ENCODE data around the gene ZMYND8.

ZMYND8 gene

GRCh38 chr20:47191956-47192355 lies 164.5 kb downstream of the ZMYND8 start:
- TF ChIP-seq CTCF (IDR thresholded peaks at IDR 0.05; ENCODE audit: low read depth, low read length), result no peak
- DNase-seq (ENCODE audit: extremely low read depth, low read depth), result no peak

DNA sequence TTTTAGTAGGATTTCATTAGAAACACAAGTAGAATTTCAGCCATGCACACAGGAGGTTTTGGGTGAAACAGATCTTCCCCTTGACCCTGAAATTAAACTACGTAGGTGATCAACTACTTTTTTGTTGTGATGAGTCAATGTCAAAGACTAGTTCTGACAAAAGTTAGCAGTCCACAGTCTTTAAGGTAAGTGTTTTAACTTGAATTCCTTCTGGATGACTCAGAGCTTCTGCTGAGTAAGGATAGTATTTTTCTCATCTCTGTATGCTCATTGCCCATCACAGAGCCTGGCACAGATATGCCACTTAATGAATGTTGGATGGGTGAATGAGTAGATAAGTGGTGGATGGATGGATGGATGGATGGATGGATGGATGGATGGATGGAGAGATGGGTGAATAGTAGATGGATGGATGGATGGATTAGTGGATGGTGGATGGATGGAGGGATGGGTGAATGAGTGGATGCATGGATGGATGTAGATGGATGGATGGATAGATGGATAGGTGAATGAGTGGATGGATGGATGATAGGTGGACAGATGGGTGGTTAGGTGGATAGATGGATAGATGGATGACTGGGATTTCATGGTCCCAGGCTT lies 165.3 kb downstream of the ZMYND8 start:
- DNase-seq (ENCODE audit: extremely low read depth, low read depth), result no peak
- no peak for TF ChIP-seq CTCF (IDR thresholded peaks at IDR 0.05; ENCODE audit: low read depth, low read length)

DNA sequence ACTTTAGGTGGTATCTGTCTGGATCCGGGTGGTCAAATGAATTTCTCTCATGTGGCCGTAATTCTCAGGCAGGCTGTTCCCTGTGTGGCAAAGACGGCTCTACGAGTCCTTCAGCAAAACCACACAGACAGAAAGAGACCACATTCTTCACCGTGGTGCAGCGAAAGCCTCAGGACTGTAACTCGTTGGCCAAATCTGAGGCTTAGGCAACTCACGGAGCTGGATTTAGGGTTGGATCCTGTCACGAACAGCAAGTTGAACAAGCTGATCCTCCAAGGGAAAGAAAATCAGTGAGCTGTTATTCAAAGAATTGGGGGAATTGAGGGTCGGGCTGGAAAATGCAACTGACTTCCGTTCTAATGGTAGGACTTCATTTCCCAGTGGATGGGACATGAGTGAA lies 167.4 kb downstream of the ZMYND8 start:
- TF ChIP-seq CTCF (IDR thresholded peaks at IDR 0.05; ENCODE audit: low read depth, low read length), result no peak
- no peak for DNase-seq (ENCODE audit: extremely low read depth, low read depth)

DNA sequence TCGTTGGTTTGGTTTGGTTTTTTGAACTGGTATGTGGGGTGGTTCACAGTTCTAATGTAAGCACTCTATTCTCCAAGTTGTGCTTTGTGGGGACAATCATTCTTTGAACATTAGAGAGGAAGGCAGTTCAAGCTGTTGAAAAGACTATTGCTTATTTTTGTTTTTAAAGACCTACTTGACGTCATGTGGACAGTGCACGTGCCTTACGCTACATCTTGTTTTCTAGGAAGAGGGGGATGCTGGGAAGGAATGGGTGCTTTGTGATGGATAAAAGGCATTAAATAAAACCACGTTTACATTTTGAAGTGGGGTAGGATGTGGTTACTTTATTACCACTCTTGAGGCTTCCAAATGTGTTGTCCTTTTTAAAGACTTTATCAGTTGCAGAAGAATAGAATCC lies 168.0 kb downstream of the ZMYND8 start:
- DNase-seq (ENCODE audit: extremely low read depth, low read depth), result no peak
- no peak for TF ChIP-seq CTCF (IDR thresholded peaks at IDR 0.05; ENCODE audit: low read depth, low read length)

DNA sequence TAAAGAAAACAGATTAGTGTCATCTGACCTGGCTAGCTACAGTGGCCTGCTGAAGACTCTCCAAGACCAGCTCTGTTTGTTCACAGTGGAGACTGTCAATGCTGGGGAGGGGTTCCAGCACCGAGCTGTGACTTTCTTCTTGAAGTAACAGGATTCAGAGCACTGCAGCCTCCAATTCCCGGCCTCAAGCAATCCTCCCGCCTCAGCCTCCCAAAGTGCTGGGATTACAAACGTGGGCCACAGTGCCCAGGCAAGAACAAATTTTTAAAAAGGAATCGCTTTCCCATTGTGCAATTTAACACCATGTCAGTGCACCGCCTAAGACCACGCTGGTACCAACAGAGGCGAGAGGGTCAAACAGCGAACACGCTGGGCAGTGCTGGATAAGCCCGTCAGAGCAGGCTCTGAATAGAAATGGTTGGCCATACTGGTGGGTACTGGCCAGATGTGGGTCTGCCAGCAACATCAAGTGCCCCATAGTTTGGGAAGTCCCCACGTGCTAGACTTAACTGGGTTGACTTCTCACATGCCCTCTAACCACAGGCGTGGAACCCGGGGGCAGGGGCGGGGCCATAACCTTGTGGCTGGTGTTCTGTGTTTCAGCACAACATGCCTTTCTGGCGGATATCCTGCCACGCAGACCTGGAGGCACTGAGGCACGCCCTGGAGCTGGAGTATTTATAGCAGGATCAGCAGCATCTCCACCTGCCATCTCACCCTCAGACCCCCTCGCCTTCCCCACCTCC lies 168.9 kb downstream of the ZMYND8 start:
- no peak for TF ChIP-seq CTCF (IDR thresholded peaks at IDR 0.05; ENCODE audit: low read depth, low read length)
- no peak for DNase-seq (ENCODE audit: extremely low read depth, low read depth)

GRCh38 chr20:47183367-47183766 lies 173.1 kb downstream of the ZMYND8 start:
- no peak for TF ChIP-seq CTCF (IDR thresholded peaks at IDR 0.05; ENCODE audit: low read depth, low read length)
- no peak for DNase-seq (ENCODE audit: extremely low read depth, low read depth)

GRCh38 chr20:47181056-47181862 lies 175.2 kb downstream of the ZMYND8 start:
- DNase-seq (ENCODE audit: extremely low read depth, low read depth), result no peak
- TF ChIP-seq CTCF (IDR thresholded peaks at IDR 0.05; ENCODE audit: low read depth, low read length), result no peak
